HG02588 (cell line): ENCODE measurements around the gene ZNF891.
A peak's percentile ranks its signal among the peaks of the same experiment; 100 is the strongest.

Source experiments
- ATAC-seq: cut with Tn5 transposase; IDR thresholded peaks from one replicate; pipeline ENCODE4 v1.9.1; 2021; ENCODE audit warnings: mild to moderate bottlenecking, moderate library complexity; ENCODE audit not compliant: unreplicated experiment

The ZNF891 gene

DNA sequence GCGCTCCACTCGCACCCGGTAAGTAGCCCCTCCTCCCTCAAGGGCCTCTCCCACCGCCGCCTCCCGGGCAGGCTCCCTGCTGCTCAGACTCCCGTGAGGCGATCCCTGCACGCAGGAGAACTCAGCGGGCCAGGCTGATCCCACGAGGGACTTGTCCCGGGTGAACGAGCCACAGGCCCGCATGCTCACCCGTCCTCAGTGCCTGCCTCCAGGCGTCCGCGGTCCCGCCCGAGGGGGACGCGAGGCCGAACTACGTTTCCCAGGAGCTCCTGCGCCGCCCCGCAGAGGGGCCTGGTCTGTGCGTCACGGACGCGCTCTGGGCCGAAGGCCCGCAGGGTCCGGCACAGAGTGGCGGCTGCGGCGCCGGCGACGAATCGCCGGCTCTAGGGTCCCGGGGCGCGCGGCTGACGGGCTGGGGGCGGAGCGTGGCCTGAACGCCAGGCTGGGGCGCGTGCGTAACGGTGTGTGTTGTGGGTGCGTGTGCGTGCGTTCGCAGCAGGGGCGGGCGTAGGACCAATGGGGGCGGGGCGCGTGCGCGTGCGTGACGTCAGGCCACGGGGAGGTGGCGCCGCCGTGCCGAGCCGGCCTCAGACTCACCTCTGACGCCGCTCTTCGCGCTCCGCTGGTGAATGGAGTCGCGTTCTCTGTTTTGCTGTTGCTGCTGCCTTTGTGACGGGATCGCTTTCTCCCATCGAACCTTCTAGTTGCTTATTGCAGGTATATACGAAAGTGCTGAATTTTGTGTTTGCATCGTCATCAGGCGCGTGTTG is at the start of gene ZNF891, which contains the start of gene ZNF10:
ZNF891 (minus strand) TSS at position 237 of the 770 bp plus-strand sequence. CDS start 8,356 bp downstream, outside the sequence.
ZNF10 (plus strand) TSS at position 590 of the 770 bp plus-strand sequence. CDS start 13,866 bp downstream, outside the sequence.
- peak; percentile 90 for ATAC-seq

DNA sequence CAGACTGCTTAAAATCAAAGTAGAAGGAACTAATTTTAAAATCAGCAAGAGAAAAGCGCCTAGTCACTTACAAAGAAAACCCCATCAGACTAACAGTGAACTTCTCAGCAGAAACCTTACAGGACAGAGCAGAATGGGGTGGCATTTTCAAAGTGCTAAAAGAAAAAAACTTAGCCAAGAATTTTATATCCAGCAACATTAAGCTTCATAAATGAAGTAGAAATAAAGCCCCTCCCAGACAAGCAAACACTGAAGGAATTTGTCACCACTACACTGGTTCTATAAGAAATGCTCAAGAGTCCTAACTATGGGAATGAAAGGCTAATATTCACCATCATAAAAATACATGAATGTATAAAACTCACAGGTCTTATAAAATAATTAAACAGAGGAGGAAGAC is 44.8 kb upstream of the ZNF891 start:
- no peak for ATAC-seq

DNA sequence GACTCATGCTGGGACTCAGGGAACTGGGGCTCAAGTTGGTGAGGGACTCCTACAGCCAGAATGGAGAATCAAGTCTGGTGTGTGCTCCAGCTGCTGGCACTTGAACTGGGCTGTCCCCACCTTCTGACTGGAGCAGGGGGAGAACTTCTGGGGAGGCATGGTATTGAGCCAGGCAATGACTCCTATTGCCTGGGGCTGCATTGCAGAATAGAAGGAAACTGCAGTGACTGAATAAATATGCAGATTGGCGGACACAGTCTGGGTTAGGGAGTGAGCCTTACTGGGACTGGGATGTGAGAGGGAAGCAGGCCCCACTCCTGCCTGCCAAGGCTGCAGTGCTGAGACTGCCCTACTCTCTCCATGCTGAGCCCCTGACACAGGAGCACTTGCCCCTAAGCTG is 42.4 kb upstream of the ZNF891 start:
- no peak for ATAC-seq

DNA sequence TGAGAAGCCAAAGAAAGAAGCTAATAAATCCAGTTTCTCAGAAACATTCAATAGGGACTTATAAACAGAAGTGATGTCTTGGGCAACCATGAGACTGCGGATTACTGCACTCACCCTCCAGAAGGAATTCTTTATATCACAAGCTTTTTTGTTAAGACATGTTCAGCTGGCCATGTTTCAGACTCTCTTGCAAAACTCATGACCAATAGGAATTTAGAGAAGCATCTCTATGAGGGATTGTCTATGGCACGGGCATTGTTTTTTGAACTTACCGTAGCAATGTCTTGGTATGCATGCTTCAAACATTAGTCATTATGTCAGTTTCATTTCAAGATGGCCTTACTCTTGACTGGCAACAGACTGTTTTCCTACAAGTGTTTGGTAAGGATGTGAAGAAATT is 35.7 kb upstream of the ZNF891 start:
- no peak for ATAC-seq

DNA sequence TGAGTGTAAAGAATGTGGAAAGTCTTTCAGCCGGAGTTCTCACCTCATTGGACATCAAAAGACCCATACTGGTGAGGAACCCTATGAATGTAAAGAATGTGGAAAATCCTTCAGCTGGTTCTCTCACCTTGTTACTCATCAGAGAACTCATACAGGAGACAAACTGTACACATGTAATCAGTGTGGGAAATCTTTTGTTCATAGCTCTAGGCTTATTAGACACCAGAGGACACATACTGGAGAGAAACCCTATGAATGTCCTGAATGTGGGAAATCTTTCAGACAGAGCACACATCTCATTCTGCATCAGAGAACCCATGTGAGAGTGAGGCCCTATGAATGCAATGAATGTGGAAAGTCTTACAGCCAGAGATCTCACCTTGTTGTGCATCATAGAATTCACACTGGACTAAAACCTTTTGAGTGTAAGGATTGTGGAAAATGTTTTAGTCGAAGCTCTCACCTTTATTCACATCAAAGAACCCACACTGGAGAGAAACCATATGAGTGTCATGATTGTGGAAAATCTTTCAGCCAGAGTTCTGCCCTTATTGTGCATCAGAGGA is 26.1 kb upstream of the ZNF891 start:
- ATAC-seq, result no peak

DNA sequence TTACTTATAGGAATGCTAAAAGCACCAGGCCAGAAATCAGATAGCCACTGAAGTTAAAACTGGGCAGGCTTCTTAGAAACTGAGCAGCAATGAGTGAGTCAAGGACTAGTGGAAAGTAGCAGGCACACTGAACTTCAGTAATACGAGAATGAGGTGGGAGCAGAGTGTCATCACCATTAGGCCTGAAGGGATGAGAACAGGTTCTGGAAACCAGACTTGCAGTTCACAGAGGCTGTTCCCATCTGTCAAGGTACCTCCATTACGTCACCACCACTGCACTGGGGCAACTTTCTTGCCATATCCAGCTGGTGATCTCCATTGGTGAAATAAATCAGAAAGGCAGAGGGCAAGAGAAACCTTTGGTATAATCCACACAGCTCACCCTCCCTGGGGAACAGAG is 15.9 kb upstream of the ZNF891 start:
- no peak for ATAC-seq

DNA sequence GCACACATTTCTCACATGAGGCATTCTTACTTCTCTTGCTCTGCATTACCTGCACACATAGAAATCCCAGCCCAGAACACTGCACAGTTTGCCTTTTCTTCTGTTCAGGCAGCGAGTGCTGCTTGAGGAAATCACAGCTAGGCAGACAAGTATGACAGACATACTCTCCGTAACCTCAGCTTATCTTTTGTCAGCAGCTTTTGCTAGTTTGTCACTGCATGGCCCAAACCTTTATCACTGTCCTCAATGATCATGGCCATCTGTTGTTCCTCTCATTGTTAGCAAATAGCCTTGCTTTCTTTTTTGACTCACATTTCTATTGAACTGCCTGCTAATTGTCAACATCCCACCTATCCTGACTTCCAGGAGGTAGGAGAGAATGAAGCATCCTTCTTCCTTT is 5.7 kb upstream of the ZNF891 start:
- no peak for ATAC-seq

DNA sequence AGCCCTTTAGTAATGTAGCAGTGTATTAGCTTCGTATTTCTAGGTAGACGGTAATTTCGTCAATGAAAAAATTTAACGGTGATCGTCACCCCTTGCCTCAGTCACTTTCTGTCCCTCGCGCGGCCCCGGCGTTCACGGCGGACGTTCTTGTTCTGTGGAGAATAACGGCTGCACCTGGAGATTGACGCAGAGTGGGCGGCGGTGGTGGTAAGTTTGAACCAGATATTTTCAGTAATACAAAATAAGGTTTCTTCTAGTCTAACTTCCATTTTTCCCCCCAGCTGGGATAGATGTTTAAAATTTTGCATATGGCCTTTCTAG is 694 bp upstream of the ZNF891 start:
- peak; percentile 6 for ATAC-seq

DNA sequence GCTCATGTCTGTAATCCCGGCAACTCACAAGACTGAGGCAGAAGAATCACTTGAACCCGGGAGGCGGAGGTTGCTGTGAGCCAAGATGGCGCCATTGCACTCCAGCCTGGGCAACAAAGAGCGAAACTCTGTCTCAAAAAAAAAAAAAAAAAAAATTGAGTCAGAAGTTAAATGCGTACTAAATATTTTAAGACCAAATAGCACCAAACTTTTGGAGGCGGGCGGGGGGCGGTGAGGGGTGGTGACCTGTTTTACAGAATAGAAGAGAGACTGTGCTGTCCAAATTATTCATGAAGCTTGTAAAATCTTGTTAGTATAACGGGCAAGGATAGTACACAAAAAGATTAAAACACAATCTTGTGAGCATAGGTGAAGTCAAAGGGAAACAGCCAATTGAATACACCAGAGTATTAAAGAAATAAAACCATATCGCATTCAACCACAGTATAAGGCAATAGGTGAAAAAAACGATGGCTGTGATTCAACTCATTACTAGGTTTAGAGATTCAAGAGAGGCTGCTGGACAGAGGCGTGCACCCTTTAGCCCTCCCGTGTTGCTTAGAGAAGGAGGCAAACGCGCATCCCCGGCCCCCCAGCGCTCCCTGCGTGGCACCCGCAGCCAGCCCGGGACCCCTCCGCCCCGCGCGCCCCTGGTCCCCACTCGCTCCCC is 571 bp downstream of the ZNF891 start:
- ATAC-seq, result no peak

DNA sequence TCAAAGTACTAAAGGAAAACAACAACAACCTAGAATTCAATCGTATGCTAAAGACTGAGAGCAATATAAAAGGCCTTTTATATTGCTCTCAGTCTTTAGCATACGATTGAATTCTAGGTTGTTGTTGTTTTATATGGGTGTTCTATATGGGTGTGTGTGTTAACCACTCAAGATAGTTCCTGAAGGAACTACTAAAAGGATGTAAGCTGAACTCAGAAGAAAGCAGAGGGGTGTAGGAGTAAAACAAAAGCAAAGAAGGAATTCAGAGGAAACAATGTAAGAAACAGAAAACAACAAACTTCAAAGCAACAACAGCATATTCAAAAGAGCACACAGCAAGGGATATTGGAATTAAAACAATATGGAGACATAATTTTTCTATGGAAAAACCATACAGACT is 5.4 kb downstream of the ZNF891 start:
- ATAC-seq, result no peak

DNA sequence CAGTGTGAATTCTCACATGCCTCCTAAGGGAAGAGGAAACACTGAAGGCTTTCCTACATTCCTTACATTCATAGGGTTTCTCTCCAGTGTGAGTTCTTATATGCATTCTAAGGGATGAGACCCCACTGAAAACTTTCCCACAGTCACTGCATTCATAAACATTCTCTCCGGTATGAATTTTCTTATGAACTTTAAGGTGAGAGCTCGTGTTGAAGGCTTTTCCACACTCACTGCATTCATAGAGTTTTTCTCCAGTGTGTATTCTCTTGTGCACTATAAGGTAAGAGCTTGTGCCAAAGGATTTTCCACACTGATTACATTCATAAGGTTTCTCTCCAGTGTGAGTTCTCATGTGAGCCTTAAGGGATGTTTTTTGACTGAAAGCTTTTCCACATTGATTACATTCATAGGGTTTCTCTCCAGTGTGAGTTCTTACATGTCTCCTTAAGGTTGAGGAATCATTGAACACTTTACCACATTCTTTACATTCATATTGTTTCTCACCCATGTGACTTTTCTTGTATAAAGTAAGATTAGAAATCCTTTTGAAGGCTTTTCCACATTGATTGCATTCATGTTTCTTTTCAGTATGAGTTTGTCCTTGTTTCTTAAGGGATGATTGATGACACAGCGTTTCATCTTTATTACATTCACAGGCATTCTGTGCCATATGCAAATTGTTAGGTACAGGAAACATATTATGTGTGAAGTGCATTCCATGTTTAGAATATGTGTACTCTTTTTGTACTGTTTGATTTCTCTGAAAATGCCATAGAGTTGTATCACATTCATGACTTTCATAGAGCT is 9.5 kb downstream of the ZNF891 start:
- ATAC-seq, result no peak

DNA sequence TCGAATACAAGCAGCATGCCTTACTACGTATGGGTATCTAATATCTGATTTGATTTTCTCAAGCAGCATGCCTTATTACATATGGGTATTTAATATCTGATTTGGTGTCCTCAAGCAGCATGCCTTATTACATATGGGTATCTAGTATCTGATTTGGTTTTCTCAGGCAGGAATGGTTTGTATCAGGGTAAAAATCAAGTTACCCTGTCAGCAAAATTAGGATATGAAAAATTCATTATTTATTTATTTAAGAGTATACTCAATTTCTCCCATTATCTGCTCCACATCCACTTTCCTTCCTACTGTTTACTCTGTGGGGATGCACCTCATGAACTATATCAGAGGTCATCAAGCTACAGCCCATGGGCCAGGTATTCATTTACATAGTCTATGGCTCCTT is 21.9 kb downstream of the ZNF891 start:
- ATAC-seq, result no peak

DNA sequence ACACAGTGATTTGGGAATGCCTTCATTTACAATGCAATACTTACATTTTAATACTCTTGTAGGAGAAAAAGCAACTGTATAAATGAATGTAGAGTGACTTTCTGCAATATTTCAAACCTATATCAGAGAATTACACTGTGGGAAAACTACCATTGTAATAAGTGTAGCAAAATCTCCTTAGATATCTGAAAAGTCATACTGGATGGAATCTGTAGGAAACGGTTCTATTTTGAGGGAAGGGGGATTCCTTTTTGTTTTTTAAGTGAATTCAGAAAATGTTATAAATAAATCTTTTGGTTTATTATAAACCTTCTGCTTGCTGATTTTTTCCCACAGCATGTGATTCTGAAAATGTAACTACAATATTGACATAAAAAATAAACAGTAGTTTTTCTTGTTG is 23.0 kb downstream of the ZNF891 start:
- no peak for ATAC-seq

DNA sequence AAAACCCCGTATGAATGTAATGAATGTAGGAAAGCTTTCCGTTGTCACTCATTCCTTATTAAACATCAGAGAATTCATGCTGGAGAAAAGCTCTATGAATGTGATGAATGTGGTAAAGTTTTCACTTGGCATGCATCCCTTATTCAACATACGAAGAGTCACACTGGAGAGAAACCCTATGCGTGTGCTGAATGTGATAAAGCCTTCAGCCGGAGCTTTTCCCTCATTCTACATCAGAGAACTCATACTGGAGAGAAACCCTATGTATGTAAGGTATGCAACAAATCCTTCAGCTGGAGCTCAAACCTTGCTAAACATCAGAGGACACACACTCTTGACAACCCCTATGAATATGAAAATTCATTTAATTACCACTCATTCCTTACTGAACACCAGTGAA is 23.8 kb downstream of the ZNF891 start:
- no peak for ATAC-seq

DNA sequence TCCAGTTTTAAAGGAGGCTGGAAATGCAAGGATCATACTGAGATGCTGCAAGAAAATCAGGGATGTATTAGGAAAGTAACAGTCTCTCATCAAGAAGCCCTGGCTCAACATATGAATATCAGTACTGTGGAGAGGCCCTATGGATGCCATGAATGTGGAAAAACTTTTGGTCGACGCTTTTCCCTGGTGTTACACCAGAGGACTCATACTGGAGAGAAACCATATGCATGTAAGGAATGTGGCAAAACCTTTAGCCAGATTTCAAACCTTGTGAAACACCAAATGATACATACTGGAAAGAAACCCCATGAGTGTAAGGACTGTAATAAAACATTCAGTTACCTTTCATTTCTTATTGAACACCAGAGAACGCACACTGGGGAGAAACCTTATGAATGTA is 24.5 kb downstream of the ZNF891 start:
- no peak for ATAC-seq

DNA sequence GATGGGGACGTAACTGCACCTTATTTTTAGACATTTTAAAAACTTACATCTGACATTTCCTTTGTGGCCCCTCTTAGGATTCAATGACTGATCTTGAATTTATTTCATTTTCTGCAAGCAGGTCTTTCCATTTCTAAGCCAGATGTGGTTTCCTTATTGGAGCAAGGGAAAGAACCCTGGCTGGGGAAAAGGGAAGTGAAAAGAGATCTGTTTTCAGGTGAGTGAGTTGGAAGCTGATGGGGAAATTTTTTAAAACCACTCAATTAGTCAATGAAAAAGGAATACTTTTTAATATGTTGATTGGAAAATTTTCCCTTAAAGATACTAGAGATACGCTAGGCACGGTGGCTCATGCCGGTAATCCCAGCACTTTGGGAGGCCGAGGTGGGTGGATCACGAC is 46.7 kb downstream of the ZNF891 start:
- no peak for ATAC-seq

DNA sequence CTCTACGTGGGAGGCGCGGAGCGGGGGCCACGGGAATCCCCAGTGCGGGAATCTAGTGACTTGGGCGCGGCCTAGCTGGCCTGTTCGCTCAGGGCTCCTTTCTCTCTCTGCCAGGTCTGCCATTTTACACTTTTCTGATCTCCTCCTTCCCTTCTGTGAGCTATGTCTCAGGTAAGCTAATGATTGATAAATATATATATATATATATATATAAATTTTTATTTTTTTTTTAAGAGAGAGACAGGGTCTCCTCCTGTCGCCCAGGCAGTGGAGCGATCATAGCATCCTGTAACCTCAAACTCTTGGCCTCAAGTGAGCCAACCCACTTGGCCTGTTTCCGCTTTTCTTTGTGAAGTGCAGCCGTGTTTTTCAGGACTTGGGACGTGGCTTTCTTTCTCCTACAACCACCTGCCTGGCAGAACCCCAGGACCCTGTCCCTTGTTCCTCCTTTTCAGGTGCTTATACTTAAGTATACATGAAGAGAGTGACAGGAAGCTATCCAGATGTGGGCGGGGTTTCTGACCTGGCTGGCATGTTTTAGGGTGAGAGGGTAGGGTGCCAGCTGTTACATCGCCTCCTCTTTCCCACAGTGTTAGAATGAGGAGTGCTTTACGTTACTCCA is 48.8 kb downstream of the ZNF891 start:
- no peak for ATAC-seq

DNA sequence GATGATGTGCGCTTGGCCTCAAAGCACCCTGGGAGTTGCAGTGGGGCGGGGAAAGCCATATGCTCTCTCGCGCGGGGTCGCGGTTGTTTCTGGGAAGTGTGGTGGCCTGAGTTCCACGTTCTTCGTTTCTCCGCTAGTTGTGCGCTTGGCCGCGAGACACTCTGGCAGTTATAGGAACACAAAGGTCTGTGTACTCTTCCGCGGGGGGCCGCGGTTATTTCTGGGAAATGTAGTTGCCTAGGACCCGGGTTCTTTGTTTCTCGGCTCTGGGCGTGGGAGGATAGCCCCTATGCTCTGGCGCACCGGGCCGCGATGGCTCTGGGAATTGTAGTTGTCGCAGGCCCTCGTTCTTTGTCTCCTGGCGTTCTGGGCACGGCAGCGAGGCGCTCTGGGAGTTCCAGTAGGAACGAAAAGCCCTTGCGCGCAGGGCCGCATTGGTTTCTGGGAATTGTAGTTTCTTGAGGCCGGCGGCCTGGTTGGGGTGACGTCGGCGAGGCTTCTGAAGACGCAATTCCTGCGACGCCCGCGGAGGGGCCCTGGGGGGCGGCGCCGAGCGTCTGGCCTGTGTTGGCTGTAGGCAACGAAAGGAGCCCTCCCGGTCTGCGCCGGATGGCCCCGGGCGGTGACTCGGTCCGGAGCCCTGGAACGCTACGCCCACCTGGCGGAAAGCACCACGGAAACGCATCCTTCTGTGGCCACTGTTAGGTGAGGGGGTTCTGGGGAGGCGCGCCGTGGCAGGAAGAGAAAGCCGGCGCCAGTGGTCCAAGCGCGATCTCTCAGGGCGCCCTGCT is 49.5 kb downstream of the ZNF891 start, which contains the start of gene ZNF140:
ZNF140 (plus strand) TSS at position 556 of the 791 bp plus-strand sequence. CDS start 398 bp downstream, outside the sequence.
- ATAC-seq, result peak; percentile 71

DNA sequence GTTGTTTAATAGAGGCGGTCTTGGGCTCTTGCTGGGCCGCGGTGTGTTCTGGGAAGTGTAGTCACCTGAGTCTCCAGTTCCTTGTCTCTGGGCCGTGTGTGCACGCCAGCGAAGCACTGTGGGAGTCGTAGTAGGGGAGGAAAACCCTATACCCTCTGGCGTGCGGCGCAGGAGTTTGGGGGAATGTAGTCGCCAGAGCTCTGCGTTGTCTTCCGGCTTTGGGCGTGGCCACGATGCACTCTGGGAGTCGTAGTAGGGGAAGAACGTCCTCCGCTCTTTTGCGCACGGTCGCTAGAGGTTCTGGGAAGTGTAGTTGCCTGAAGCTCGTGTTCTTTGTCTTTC is 50.1 kb downstream of the ZNF891 start:
- peak; percentile 69 for ATAC-seq

DNA sequence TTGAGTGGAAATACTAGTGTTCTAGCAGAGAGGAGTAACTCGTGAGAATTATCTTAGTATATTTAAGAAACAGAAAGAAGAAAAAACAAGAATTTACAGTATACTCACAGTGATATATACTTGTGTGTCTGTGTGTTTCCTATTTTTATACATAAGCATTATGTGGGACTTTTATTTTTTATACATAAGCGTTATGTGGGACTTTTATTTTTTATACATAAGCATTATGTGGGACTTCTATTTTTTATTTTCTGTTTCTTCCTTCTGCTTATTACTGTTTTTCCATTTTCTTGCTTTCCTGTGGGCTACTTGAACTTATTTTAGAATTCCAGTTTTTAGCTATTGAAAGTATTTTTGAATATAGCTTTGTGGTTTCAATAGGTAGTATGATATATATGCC is 56.2 kb downstream of the ZNF891 start:
- ATAC-seq, result no peak
